Neural progenitor cell (in vitro differentiated cells): Measurements from ENCODE around the gene MDH1B. TPM values are rescaled to one million over a fixed set of nuclear protein-coding genes. Genes with fewer than 3 reads are reported as not detected.

Source experiments
- DNase-seq: peaks from one replicate; pipeline ENCODE4 v3.0.0-alpha.2; 2016; ENCODE audit warnings: low spot score
- H2AFZ ChIP-seq: fragments of 200-600 bp; sonication (generic); replicated peaks from 2 replicates; pipeline ENCODE4 v1.6.1; 2016; ENCODE audit warnings: antibody characterized with exemption
- H3F3A ChIP-seq: fragments of 200-600 bp; sonication (generic); 2 replicates; pipeline ENCODE4 v1.6.1; 2016; ENCODE audit warnings: antibody characterized with exemption, low read depth
- H3K27ac ChIP-seq: fragments of 200-600 bp; sonication (generic); 2 replicates; pipeline ENCODE4 v1.5.1; 2016; ENCODE audit warnings: mild to moderate bottlenecking
- H3K27me3 ChIP-seq: fragments of 200-600 bp; sonication (generic); 2 replicates; pipeline ENCODE4 v1.6.1; 2016; ENCODE audit warnings: mild to moderate bottlenecking, moderate library complexity
- H3K36me3 ChIP-seq: fragments of 200-600 bp; sonication (generic); 2 replicates; pipeline ENCODE4 v1.5.1; 2016
- H3K4me1 ChIP-seq: fragments of 200-600 bp; sonication (generic); 2 replicates; pipeline ENCODE4 v1.6.1; 2016; ENCODE audit warnings: mixed run types
- H3K4me2 ChIP-seq: fragments of 200-600 bp; sonication (generic); 2 replicates; pipeline ENCODE4 v1.6.1; 2016
- H3K4me3 ChIP-seq: fragments of 200-600 bp; sonication (generic); 2 replicates; pipeline ENCODE4 v1.5.1; 2016
- H3K79me2 ChIP-seq: fragments of 200-600 bp; sonication (generic); 2 replicates; pipeline ENCODE4 v1.6.1; 2016; ENCODE audit warnings: low read depth
- H3K9ac ChIP-seq: fragments of 200-600 bp; sonication (generic); 2 replicates; pipeline ENCODE4 v1.6.1; 2016
- H3K9me3 ChIP-seq: fragments of 200-600 bp; sonication (generic); 2 replicates; pipeline ENCODE4 v1.5.1; 2016; ENCODE audit warnings: low read depth
- H4K20me1 ChIP-seq: fragments of 200-600 bp; sonication (generic); 2 replicates; pipeline ENCODE4 v1.6.1; 2016; ENCODE audit warnings: low read depth
- H3K27ac Mint-ChIP-seq: 3 replicates; pipeline ENCODE4 v1.8.0; 2021; ENCODE audit warnings: mixed read lengths
- H3K27me3 Mint-ChIP-seq: 2 replicates; pipeline ENCODE4 v1.8.0; 2022; ENCODE audit warnings: low read depth, mild to moderate bottlenecking, inconsistent platforms, moderate library complexity, mixed read lengths; ENCODE audit not compliant: insufficient read depth
- H3K36me3 Mint-ChIP-seq: 3 replicates; pipeline ENCODE4 v1.8.0; 2021; ENCODE audit warnings: mixed read lengths
- H3K4me1 Mint-ChIP-seq: 3 replicates; pipeline ENCODE4 v1.8.0; 2021; ENCODE audit warnings: mixed read lengths
- H3K4me3 Mint-ChIP-seq: 3 replicates; pipeline ENCODE4 v1.8.0; 2021; ENCODE audit warnings: mild to moderate bottlenecking, moderate library complexity, mixed read lengths
- H3K9me3 Mint-ChIP-seq: 3 replicates; pipeline ENCODE4 v1.8.0; 2020; ENCODE audit warnings: mixed read lengths
- EZH2 ChIP-seq: fragments of 200-600 bp; sonication (generic); IDR thresholded peaks from 2 replicates; pipeline ENCODE4 v1.6.1; 2017; ENCODE audit warnings: antibody characterized with exemption, mild to moderate bottlenecking, moderate library complexity
- EZH2phosphoT487 ChIP-seq: fragments of 200-600 bp; sonication (generic); IDR thresholded peaks from 2 replicates; pipeline ENCODE4 v1.6.1; 2017; ENCODE audit warnings: antibody characterized with exemption
- total RNA-seq: library from RNA; depleted of rRNA; stranded (reverse); fragments of >200 nt; gene quantifications from 2 replicates; pipeline ENCODE4 v1.2.3, GENCODE V29; 2015; ENCODE audit warnings: low replicate concordance
- TF ChIP-seq, protein P1 (sequence below): fragments of 200-600 bp; sonication (generic); IDR thresholded peaks from 2 replicates; pipeline ENCODE4 v1.5.1; 2017; ENCODE audit warnings: antibody characterized with exemption, mild to moderate bottlenecking

The MDH1B gene
- total RNA-seq, 1 donor from 2014 or later = 3.9 TPM

- Histone ChIP-seq H3K4me2 (no peak overlapping the region), H3K9ac (no peak overlapping the region), H3K36me3 (no peaks in the 10 kb centered on the region), H3K79me2 (no peaks in the 10 kb centered on the region), H3K27me3 (no peaks in the 10 kb centered on the region), H3K9me3 (no peaks in the 10 kb centered on the region), H3K27ac (no peak overlapping the region), H2AFZ (no peak overlapping the region), H3F3A (no peaks in the 10 kb centered on the region), H3K4me3 (no peak overlapping the region), H4K20me1 (no peaks in the 10 kb centered on the region), H3K4me1 (no peaks in the 10 kb centered on the region)
- Mint-ChIP-seq H3K36me3 (no peaks in the 10 kb centered on the region), H3K27me3 (no peaks in the 10 kb centered on the region), H3K27ac (no peak overlapping the region), H3K9me3 (no peaks in the 10 kb centered on the region), H3K4me3 (no peak overlapping the region), H3K4me1 (no peaks in the 10 kb centered on the region)
- no peak for DNase-seq
- TF ChIP-seq, protein P1, sequence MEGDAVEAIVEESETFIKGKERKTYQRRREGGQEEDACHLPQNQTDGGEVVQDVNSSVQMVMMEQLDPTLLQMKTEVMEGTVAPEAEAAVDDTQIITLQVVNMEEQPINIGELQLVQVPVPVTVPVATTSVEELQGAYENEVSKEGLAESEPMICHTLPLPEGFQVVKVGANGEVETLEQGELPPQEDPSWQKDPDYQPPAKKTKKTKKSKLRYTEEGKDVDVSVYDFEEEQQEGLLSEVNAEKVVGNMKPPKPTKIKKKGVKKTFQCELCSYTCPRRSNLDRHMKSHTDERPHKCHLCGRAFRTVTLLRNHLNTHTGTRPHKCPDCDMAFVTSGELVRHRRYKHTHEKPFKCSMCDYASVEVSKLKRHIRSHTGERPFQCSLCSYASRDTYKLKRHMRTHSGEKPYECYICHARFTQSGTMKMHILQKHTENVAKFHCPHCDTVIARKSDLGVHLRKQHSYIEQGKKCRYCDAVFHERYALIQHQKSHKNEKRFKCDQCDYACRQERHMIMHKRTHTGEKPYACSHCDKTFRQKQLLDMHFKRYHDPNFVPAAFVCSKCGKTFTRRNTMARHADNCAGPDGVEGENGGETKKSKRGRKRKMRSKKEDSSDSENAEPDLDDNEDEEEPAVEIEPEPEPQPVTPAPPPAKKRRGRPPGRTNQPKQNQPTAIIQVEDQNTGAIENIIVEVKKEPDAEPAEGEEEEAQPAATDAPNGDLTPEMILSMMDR = no peak
- TF ChIP-seq EZH2phosphoT487 (no peak), EZH2 (no peak)
Observed at GRCh38 chr2:206723288-206723687, 41.8 kb downstream of the MDH1B start.

DNA sequence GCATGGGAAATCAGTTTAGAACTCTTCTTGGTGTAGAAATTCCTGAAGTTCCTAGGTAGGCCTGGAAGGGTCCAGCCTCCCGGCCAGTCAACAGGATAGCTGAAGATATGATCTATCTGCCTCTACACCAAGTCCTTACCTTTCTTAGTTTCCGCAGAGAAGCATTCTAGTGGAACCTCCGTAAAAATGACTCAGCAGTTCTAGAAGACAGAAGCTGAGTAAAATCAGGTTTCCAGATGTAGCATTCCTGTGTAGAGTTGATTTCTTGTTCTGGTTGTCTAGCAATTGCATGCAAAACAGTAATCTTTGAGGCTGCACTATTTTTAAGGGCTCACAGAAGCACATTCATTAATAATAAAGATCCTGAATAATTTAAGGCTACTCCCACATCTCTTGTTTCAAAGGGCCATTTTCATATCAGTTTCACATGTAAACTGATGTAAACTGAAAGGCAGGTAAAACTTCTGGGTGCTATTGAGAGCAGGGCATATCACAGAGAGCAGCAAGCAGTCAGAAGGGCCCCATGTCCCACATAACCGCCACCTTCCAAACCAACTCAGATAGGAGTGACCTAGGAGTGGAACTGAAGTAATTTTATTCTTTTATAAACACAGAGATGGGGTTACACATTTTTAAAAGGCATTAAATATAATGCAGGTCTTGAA is 43.7 kb downstream of the MDH1B start:
- no peak overlapping the region for H3K27ac Mint-ChIP-seq
- H3K9ac ChIP-seq = no peak overlapping the region
- H3K4me3 Mint-ChIP-seq = no peak overlapping the region
- no peaks in the 10 kb centered on the region for H3F3A ChIP-seq
- no peaks in the 10 kb centered on the region for H3K9me3 Mint-ChIP-seq
- H2AFZ ChIP-seq = no peak overlapping the region
- no peaks in the 10 kb centered on the region for H3K4me1 Mint-ChIP-seq
- no peaks in the 10 kb centered on the region for H4K20me1 ChIP-seq
- no peaks in the 10 kb centered on the region for H3K27me3 Mint-ChIP-seq
- H3K27me3 ChIP-seq = no peaks in the 10 kb centered on the region
- H3K4me2 ChIP-seq = no peak overlapping the region
- H3K27ac ChIP-seq = no peak overlapping the region
- no peaks in the 10 kb centered on the region for H3K4me1 ChIP-seq
- H3K4me3 ChIP-seq = no peak overlapping the region
- no peak for DNase-seq
- no peaks in the 10 kb centered on the region for H3K9me3 ChIP-seq
- TF ChIP-seq, protein P1 = no peak
- TF ChIP-seq EZH2 = no peak
- no peak for TF ChIP-seq EZH2phosphoT487
- no peaks in the 10 kb centered on the region for H3K79me2 ChIP-seq
- H3K36me3 ChIP-seq = no peaks in the 10 kb centered on the region
- no peaks in the 10 kb centered on the region for H3K36me3 Mint-ChIP-seq

DNA sequence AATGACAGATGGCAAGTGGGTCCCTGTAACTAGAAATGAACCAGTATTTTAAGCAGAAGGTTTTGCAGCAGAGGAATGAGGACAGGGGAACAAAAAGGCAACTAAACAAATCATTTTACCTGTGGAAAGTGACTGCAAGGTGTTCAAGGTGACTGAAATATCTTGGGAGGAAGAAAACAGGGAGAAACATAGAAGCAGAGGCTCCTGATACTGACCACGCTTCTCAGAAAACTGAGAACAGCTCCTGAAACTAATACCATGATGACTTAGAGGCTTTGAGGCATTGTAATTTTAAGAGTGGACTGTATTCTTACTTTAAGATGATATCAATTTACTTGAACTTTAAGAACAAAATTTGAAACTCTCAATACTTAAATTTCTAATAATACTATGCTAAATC is 46.8 kb downstream of the MDH1B start, which contains the start of gene DYTN:
TSS of gene DYTN (minus strand) at position 101 of the 400 bp plus-strand sequence. CDS start 117 bp downstream, outside the sequence.
- Histone ChIP-seq H3K9me3 (no peaks in the 10 kb centered on the region), H3K36me3 (no peaks in the 10 kb centered on the region), H3K9ac (no peak within 1 kb of the TSS), H3F3A (no peaks in the 10 kb centered on the region), H2AFZ (no peak within 1 kb of the TSS), H3K27me3 (no peaks in the 10 kb centered on the region), H3K27ac (no peak within 1 kb of the TSS), H3K4me2 (no peak within 1 kb of the TSS), H4K20me1 (no peaks in the 10 kb centered on the region), H3K79me2 (no peaks in the 10 kb centered on the region), H3K4me3 (no peak within 1 kb of the TSS), H3K4me1 (no peaks in the 10 kb centered on the region)
- DNase-seq = no peak
- Mint-ChIP-seq H3K27ac (no peak within 1 kb of the TSS), H3K27me3 (no peaks in the 10 kb centered on the region), H3K36me3 (no peaks in the 10 kb centered on the region), H3K9me3 (no peaks in the 10 kb centered on the region), H3K4me1 (no peaks in the 10 kb centered on the region), H3K4me3 (no peak within 1 kb of the TSS)
- TF ChIP-seq EZH2 (no peak), EZH2phosphoT487 (no peak)
- TF ChIP-seq, protein P1 = no peak
